Mammary epithelial cell (primary cell): ENCODE data around the gene CNGA1.

Experiments used
- CTCF ChIP-seq, 2 donors: IDR thresholded peaks in 1 of 2; conservative IDR thresholded peaks in 1 of 2; 2 replicates each; pipeline ENCODE4 v1.5.1; 2011 to 2012; ENCODE audit warnings: inconsistent platforms in 2 of 2, low read length in 2 of 2, mild to moderate bottlenecking in 2 of 2, control low read depth in 1 of 2, low read depth in 1 of 2; ENCODE audit not compliant: insufficient read depth in 1 of 2; ENCODE audit errors: extremely low read depth in 1 of 2
- EZH2 ChIP-seq: IDR thresholded peaks from 2 replicates; pipeline ENCODE4 v1.6.1; 2012; ENCODE audit warnings: low read length, inconsistent platforms, borderline replicate concordance

- no peak for TF ChIP-seq CTCF (conservative IDR thresholded peaks at IDR 0.05 in 1 of 2, IDR thresholded peaks at IDR 0.05 in 1 of 2; ENCODE audit: extremely low read depth in 1 of 2, insufficient read depth in 1 of 2, low read depth in 1 of 2, low read length in 2 of 2)
- TF ChIP-seq EZH2, result no peak
Measured at GRCh38 chr4:47913861-47914219, 102.6 kb downstream of the CNGA1 start.
